HuH-7 (cell line): Measurements from ENCODE around the gene TSC22D2.
"Not testable (repeated sequence)": the region's sequence is repeated elsewhere in the genome, so short reads cannot be mapped to it uniquely, and the experiment has no call there.

ENCODE experiments used
- DNase-seq: peaks from one replicate; pipeline ENCODE4 v3.0.0; 2011; ENCODE audit warnings: low spot score

TSC22D2 gene

DNA sequence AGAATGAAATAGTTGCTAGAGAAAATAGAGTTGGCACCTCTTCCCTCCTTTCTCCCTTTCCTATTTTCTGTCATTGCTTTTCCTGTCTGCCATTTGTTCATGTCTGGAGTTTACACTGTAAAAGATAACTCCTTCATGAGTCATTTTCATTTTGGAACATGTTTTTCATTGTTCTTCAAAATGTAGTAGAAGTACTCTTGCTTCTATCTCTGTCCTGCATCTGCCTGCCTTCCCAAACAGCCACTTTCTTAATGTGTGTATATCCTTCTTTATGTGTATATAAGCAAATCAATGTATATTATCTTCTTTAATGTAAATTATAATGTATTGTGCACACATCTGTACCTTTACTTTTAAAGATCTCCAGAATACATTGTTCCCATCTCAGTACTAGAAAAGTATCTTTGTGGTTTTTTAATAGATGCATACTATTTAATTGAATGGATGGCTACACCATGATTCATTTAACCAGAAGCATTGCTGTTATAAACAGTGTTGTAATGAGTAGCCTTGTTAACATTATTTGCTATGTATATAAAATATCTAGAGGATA is 41.1 kb downstream of the TSC22D2 start:
- DNase-seq = no peak

DNA sequence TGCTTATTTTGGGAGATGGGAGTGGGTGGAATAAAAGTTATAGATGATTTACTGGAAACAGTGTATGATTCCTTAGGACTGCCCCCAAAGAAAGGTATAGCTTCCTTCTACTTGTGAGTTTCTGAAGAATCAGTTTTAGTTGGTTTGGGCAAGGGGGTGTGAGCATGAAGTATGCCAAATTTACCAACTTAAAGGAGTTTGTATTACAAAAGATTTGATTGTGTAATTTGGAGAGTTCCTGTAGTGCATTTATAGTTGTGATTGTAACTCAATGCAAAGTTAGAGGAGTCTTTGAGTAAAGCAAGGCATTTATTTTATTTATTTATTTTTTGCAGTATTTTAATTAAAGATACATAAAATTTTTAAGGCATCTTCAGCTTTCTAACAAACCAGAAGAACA is 42.8 kb downstream of the TSC22D2 start:
- no peak for DNase-seq

DNA sequence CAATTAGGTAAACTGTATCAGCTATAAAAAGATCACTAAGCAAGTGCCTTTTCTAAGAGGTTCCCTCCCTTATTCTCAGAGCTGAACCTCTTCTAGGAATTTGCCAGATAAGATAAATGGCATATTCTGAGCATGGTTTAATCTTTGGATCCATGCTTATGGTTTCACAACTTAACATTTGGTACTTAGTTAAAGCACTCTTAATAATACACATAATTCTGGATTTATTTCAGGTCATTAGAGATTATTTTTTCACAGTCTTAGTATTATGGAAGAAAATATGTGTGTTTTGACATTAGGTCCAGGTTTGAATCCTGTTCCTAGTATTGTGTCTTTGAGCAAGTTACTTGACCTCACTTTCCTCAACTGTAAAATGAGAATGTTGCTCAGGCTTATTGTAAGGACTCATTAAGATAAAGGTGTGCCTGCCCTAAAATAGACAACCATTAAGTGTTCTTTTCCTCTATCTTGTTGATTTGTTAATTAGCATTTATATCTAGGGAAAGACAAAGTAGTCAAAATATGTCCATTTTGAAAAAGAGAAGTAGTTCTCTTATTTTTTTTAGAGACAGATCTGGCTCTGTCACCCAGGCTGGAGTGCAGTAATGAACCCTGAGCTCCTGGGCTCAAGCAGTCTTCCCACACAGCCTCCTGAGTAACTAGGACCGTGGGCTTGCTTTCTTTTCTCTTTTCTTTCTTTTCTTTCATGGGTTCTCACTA is 43.4 kb downstream of the TSC22D2 start:
- DNase-seq = no peak

DNA sequence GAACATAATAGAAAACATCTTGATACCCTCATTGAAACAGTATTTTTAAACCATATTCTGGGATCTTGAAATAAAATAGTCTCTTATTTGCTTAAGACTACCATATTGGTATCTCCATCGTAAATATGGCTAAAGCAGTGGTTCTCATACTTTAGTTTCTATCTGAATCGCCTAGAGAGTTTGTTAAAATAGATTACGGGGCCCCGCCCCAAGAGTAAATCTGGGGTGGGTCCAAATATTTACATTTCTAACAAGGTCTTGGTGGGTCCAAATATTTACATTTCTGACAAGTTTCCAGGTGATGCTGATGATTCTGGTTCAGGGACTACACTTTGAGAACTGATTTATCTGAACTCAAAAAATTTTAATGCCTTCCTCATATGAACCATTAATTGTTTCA is 45.3 kb downstream of the TSC22D2 start:
- DNase-seq = no peak

DNA sequence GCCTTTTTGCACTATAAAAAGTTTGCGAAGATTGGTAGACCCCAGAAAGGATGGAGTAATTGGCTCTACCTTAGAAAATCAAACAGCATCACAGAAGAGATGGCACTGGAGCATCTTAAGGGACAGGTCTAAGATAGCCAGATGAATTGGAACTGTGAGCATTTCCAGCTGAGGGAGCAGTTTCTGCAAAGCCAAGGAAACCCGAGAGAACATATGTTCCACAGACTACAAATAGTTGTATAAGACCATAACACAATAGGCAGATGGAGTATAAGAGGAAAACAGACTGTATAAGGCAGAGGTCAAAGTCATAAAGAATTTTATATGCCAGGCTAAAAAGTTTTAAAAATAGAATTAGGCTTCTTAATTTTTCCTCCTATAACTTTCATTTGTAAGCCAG is 46.0 kb downstream of the TSC22D2 start:
- DNase-seq = no peak

DNA sequence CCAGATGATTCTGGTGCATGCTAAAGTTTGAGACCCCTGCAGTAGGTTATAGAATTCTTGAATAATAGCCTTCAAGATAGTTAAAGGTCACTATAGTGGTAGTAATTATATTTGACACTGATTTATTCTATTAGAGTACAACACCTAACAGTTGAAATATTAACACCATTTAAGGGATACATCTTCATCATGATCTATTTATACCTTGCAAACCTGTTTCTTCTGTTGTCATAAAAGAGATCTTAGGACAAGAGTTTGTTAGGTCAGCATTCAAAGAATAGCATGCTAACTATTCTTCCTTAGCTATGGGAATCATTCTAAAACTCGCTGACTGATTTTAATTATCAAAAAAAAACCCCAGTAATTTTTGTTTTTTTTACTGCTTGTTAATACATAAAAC is 46.5 kb downstream of the TSC22D2 start:
- no peak for DNase-seq

DNA sequence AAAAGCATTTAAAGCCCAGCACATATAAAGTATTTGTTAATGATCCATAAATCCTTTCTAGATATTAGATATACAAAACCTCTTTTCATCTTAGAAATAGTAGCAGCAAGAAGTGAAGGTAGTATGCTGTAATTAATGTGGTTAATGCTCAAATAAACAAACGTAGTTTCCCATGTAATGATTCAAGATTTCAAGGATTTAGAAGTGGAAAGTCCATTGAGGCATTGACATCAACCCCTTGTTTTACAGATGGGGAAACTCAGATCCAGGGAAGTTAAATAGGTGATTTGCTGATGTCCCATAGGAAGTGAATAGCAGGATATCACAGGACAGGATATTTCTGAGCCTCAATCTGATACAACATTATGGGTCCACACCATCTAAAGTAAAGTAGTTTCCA is 47.2 kb downstream of the TSC22D2 start:
- DNase-seq = no peak

DNA sequence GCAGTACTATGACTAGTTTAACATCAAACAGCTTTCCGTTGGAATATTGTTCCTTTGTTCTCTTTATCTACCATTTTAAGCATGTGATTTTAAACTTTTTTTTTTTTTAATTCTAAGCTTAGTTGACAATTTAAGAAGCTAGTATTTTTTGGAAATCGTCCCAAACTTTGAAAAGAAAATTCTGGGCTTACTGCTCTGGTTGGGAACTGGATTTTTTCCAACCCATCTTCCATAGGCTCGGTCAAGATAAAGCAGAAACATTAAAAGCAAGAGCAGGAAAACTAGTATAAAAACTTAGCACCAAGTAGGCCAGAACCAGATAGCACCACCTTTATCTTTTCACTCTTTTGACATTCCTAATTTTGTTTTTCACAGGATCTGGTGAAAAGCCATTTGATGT is 49.9 kb downstream of the TSC22D2 start:
- DNase-seq = no peak

DNA sequence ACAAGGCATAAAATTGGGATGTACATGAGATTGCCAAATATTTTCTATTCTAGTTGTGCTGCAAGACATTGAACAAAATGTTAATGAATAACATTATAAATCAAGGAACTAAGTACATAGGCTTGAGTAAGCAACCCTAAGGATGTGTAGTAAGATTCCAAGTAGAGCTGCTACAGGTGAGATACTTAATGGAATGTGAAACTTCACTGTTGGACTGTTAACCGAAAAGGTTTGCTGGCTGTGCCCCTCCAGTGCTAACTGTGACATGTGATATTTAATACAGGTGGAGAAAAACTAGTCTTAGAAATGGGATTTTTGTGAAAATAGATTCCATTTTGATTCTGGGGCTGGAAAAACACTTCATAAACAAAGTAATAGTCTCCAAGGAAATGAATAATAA is 52.4 kb downstream of the TSC22D2 start:
- DNase-seq = no peak

DNA sequence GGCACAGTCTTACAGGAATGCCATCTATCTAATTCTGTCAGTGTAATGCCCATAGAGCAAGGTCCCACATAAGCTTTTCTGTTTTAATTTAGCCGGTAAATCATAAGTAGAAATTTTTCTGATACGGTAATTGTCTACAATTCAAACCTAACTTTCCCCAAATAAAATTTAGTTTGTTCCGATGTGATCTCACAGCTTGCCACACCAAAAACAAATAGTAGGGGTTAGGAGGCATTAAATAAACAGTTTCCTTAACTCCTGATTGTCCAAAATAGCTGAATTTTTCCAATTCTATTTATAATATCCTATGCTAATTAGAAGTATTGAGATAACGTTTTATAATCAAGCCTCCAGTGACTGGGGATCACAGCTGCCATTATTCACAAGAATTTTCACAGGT is 53.3 kb downstream of the TSC22D2 start:
- no peak for DNase-seq

DNA sequence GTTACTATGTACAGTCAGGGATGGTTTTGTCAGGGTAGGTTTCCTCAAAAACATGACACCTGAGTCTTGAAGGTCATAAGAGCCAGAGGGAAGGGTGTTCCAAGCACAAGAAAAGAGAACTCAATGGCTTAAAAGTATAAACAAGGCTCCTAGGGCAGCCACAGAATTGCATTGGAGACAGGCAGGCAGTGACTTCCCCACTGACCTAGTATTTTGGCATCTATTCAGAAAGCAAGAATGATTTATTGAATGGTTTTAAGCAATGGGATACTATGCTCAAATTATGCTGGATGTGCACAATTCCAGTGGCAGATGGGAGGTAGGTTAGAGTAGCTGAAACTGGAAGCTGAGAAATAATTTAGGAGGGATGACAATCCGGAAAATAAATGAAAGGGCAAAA is 54.0 kb downstream of the TSC22D2 start:
- DNase-seq = no peak

DNA sequence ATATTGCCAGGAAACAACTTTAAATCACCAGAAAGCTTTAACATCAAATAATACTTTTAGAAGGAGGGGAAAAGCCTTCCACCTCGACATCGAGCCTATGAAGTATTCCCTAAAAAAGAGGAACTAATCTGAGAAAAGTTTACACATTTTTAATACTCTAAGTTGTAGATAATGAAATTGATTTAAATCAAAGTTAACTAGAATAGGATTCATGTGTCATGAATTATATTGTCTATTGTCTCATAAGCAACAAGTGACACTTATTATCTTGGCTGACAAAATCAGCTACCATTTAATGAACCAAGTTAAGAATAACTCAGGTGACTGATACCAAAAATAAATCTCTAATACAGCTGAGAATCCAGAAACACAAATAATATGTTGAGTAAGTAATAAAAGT is 56.6 kb downstream of the TSC22D2 start:
- DNase-seq = no peak

DNA sequence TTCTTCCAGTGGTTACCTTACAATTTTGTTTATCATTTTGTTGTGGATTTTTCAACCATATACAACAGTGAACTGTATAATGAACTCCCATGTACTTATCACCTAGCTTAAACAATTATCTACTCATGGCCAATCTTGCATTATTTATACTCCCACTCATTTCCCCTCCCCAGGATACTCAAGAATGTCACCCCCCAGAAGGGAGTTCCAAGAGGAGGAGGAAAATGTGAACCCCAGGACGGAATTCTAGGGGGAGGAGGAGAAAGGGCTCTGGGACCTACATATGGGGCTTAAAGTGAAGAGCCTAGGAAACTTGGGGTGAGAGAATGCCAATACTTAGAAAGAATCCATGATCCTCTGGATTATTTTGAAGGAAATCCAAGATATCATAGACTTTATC is 59.3 kb downstream of the TSC22D2 start:
- no peak for DNase-seq

DNA sequence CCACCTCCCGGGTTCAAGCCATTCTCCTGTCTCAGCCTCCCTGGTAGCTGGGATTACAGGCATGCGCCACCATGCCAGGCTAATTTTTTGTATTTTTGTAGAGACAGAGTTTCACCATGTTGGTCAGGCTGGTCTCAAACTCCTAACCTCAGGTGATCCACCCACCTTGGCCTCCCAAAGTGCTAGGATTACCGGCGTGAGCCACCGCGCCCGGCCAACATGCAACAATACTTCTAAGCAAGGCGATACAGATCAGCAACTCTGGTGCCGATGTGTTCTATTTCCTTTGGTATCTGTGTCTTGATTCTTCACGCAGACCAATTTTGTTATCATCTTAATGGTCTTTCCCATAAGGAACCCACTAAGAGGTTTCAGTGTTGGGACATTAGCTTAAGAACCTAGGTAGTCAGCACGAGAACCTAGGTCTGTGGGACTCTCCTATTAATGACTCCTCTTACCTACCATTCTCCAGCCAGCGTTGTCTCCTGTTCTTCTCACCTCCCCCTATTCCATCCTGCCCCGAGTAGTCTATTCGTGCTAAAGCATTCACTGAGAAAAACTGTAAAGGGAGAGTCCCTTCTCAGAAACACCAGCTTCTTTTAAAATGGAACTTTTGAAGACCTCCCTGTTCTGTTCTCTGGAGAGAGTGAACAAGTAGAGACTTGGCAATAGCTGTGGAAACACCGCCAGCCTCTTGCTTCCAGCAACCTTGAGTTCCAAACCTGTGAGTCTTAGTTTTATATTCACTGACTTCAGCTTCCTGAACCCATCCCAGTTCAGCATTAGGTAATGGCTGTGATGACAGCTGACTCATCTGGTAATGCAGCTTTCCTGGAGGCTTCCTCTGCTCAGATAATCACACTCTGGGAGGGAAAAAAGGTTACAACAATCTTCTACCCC is 61.2 kb downstream of the TSC22D2 start:
- no peak for DNase-seq

DNA sequence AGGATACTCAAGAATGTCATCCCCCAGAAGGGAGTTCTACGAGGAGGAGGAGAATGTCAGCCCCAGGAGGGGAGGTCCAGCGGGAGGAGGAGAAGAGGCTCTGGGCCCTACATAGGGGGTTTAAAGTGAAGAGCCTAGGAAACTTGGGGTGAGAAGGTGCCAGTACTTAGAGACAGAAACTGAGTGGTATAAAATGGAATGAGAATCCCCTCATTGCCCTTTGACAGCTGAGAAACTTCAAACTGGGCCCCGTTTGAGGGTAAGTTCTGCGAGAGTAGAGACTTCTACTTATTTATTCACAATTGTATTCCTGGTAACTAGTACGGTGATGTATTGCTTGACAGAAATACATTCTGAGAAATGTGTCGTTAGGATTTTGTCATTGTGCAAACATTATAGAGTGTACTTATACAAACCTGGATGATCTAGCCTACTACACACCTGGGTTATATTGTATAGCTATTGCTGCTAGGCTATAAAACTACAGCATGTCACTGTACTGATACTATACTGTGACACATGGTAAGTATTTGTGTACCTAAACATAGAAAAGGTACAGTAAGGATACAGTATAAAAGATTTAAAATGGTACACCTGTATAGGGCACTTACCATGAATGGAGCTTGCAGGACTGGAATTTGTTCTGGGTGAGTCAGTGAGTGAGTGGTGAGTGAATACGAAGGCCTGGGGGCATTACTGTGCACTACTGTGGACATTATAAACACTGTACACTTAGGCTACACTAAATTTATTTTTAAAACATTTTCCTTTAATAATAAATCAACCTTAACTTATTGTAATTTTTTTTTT is 62.0 kb downstream of the TSC22D2 start:
- DNase-seq = no peak

DNA sequence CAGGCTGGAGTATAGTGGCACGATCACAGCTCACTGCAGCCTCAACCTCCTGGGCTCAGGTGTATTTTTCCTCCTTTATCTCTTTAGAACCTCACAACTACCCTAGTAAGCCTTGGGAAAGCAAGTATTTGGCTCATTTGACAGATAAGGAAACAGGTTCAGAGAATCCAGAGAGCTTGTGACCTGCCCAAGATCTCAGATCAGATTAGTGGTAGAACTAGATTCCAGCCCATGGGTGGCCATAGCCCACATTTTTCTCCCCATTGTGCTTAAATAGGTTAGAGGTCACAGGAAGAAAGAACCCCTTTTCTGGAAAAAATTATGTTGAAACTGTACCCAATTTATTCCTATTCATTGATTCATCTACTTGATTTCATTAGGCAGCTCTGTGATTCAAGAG is 64.3 kb downstream of the TSC22D2 start:
- DNase-seq = no peak

DNA sequence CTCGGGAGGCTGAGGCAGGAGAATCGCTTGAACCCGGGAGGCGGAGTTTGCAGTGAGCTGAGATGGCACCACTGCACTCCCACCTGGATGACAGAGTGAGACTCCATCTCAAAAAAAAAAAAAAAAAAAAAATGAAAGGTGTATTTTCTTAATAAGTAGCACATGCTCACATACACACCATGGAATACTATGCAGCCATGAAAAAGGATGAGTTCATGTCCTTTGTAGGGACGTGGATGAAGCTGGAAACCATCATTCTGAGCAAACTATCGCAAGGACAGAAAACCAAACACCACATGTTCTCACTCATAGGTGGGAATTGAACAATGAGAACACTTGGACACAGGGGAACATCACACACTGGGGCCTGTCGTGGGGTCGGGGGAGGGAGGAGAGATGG is 65.1 kb downstream of the TSC22D2 start:
- not testable (repeated sequence) for DNase-seq

DNA sequence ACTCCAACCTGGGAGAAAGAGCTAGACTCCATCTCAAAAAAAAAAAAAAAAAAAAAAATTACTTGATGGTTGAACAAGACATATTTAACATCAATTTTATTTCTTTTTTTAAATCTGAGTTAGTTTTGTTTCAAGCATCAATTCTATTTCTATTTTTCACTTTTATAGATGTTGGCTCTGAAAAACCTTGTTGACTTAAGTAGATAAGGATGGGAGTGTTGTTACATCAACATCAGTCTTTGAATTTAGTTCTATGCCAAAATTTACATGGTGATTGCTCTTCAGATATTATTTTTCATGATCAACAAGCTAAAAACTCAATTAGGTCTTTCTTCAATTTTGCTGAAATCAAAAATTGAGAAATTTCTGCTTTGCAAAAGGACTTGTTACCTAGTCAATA is 71.3 kb downstream of the TSC22D2 start:
- DNase-seq = no peak

DNA sequence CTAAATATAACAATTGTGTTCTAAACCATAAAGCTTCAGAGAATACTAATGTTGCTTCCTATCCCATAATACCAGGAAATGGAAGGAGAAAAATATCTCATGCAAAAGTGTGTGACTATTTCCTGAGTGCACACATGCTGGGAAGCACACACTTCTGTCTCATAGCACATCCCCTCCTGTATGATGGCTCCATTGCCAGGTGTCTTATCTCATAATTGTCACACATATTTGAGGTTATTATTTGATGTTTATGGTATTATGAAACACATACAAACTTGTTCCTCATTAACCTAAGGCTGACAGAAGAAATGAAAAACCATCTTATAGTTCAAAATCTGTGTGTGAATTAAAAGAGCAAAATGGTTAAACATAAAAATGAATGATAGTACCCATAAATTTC is 72.8 kb downstream of the TSC22D2 start:
- no peak for DNase-seq

DNA sequence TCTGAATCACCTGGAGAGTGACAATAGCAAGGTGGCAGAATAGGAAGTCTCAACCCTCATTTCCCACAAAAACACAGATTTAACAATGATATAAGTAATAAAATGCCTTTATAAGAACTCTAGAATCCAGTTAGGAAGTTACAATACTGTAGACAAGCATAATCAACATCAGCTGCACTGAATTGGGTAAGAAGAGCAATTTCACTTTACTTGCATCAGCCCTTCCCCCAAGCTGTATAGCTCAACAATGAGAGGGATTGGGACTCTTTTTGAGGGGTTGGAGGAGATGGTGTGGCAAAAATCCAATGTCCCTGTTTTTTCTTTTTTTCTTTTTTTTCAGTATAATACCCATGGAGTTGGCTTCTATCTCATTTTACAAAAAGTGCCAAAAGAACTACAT is 75.1 kb downstream of the TSC22D2 start:
- no peak for DNase-seq

DNA sequence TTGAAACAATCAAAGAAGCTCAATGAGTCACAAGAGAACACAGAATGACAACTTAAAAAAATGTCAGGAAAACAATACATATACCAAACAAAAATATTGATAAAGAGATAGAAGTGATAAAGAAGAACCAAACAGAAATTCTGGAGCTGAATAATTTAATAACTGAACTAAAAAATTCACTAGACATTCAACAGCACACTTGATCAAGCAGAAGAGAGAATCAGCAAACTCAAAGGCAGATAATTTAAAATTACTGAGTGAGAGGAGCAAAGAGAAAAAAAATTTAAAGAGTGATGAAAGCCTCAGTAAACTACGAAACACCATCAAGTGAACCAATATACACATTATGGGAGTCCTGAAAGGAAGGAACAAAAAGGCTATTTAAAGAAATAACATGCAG is 76.3 kb downstream of the TSC22D2 start:
- no peak for DNase-seq

DNA sequence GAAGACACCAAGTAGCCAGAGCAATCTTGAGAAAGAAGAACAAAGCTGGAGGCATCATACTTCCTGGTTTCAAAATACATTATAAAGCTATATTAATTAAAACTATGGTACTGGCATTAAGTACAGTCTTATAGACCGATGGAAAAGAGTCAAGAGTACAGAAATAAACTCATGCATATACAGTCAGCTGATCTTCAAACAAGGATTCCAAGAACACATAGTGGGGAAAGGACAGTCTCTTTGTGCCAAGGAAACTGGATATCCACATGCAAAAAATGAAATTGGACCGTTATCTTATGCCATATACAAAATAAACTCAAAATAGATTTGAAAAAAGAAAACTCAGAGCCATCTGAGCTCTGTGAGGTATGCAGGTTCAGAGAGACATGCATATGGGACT is 80.8 kb downstream of the TSC22D2 start:
- DNase-seq = no peak
